HepG2 (cell line): ENCODE data around the gene TROAP. TPM values are rescaled to one million over a fixed set of nuclear protein-coding genes. Genes with fewer than 3 reads are reported as not detected.
A peak's percentile ranks its signal among the peaks of the same experiment; 100 is the strongest.

Experiments
- ATAD3A ChIP-seq: sonication (generic); formaldehyde crosslinking; IDR thresholded peaks from 2 replicates; pipeline ENCODE4 v1.4.0; 2020; ENCODE audit warnings: missing genetic modification reagents
- ATF7-NPFF ChIP-seq: sonication (generic); formaldehyde crosslinking; IDR thresholded peaks from 2 replicates; pipeline ENCODE4 v1.8.1; 2023; ENCODE audit warnings: mild to moderate bottlenecking, low read depth, missing genetic modification reagents, moderate library complexity
- CREB1 ChIP-seq, 2 experiments: fragments of 450-650 bp in 1 of 2; IDR thresholded peaks; 2 replicates each; pipeline ENCODE4 v1.6.1; 2016 to 2017; ENCODE audit warnings: control low read depth in 1 of 2, mild to moderate bottlenecking in 1 of 2, missing compliant biosample characterization in 1 of 2, missing genetic modification characterization in 1 of 2
- DMTF1 ChIP-seq: sonication (generic); formaldehyde crosslinking; IDR thresholded peaks from 2 replicates; pipeline ENCODE4 v1.4.0; 2020; ENCODE audit warnings: mild to moderate bottlenecking, missing genetic modification reagents
- GMEB2 ChIP-seq: IDR thresholded peaks from 2 replicates; pipeline ENCODE4 v1.6.1; 2016; ENCODE audit warnings: missing biosample characterization, missing genetic modification reagents, low read depth
- NFE2 ChIP-seq: sonication (generic); formaldehyde crosslinking; IDR thresholded peaks from 2 replicates; pipeline ENCODE4 v1.4.0; 2020; ENCODE audit warnings: missing genetic modification reagents
- NR2F1 ChIP-seq, 2 experiments: fragments of 450-650 bp in 1 of 2; formaldehyde crosslinking in 1 of 2; IDR thresholded peaks; 2 replicates each; pipeline versions ENCODE4 v1.5.0 to v1.6.1; 2016 to 2020; ENCODE audit warnings: mild to moderate bottlenecking in 1 of 2, missing compliant biosample characterization in 1 of 2, missing genetic modification reagents in 1 of 2, moderate library complexity in 1 of 2
- PPARG ChIP-seq: conservative IDR thresholded peaks from 2 replicates; pipeline ENCODE4 v1.6.1; 2016; ENCODE audit warnings: missing biosample characterization, missing genetic modification reagents
- RBAK ChIP-seq: sonication (generic); formaldehyde crosslinking; IDR thresholded peaks from 2 replicates; pipeline ENCODE4 v1.5.1; 2020; ENCODE audit warnings: mild to moderate bottlenecking, missing genetic modification reagents
- SMAD9 ChIP-seq: sonication (generic); formaldehyde crosslinking; IDR thresholded peaks from 2 replicates; pipeline ENCODE4 v1.5.1; 2020; ENCODE audit warnings: mild to moderate bottlenecking, missing genetic modification reagents
- SNAPC4 ChIP-seq: sonication (generic); formaldehyde crosslinking; IDR thresholded peaks from 2 replicates; pipeline ENCODE4 v1.4.0; 2020; ENCODE audit warnings: mild to moderate bottlenecking, missing genetic modification reagents
- ZBTB25 ChIP-seq: IDR thresholded peaks from 2 replicates; pipeline ENCODE4 v1.6.1; 2018; ENCODE audit warnings: missing genetic modification reagents
- ZNF205 ChIP-seq: IDR thresholded peaks from 2 replicates; pipeline ENCODE4 v1.6.1; 2018; ENCODE audit warnings: missing biosample characterization, missing genetic modification reagents
- ZNF230 ChIP-seq: sonication (generic); formaldehyde crosslinking; IDR thresholded peaks from 2 replicates; pipeline ENCODE4 v1.4.0; 2020; ENCODE audit warnings: mild to moderate bottlenecking, missing genetic modification reagents
- ZNF367 ChIP-seq: sonication (generic); formaldehyde crosslinking; IDR thresholded peaks from 2 replicates; pipeline ENCODE4 v1.4.0; 2020; ENCODE audit warnings: missing genetic modification reagents, borderline replicate concordance
- ZNF816 ChIP-seq: sonication (generic); formaldehyde crosslinking; IDR thresholded peaks from 2 replicates; pipeline ENCODE4 v1.8.0; 2022; ENCODE audit warnings: missing genetic modification reagents, mild to moderate bottlenecking, borderline replicate concordance
- ZZZ3 ChIP-seq: sonication (generic); formaldehyde crosslinking; IDR thresholded peaks from 2 replicates; pipeline ENCODE4 v1.4.0; 2020; ENCODE audit warnings: missing genetic modification reagents, mild to moderate bottlenecking, borderline replicate concordance
- polyA plus RNA-seq, 8 experiments: library from polyadenylated mRNA; depleted of rRNA in 3 of 8; stranded (reverse) in 7 of 8; unstranded in 1 of 8; fragments of >200 nt; fragmentation: Illumina TruSeq in 4 of 8; extraction: Trizol in 4 of 8; gene quantifications; 2 replicates each; pipeline versions ENCODE4 v1.2.1 to v1.2.3, GENCODE V29; 2011 to 2016; ENCODE audit warnings: low read depth in 4 of 8, missing spikeins in 1 of 8, mixed read lengths in 1 of 8; ENCODE audit not compliant: insufficient read depth in 1 of 8
- total RNA-seq, 5 experiments: library from RNA; depleted of rRNA; stranded (reverse); fragments of >200 nt; fragmentation: Illumina TruSeq; extraction: Trizol; gene quantifications; 2 replicates each; pipeline ENCODE4 v1.2.3, GENCODE V29; 2016; ENCODE audit warnings: low read depth in 1 of 5

Gene TROAP
- total and polyA plus RNA-seq, 2 of the 13 experiments (the other 11 are each of a cell fraction or from before 2014, with no cell fraction given): 22.5 to 30.9 TPM

- TF ChIP-seq ZZZ3 (peak; percentile 65; the same call in 1 of the 2 replicates), ZBTB25 (peak; percentile 94), PPARG (CRISPR knock-in tag) (peak; percentile 16; the same call in 1 of the 2 replicates), ZNF230 (CRISPR knock-in tag) (peak; percentile 91), SMAD9 (no peak), SNAPC4 (no peak), ATF7-NPFF (no peak), GMEB2 (CRISPR knock-in tag) (no peak), NR2F1 (CRISPR knock-in tag; IDR thresholded peaks at IDR 0.05) (no peak; a peak in 1 of 4 replicates), RBAK (CRISPR knock-in tag) (no peak), ZNF367 (CRISPR knock-in tag) (no peak), ZNF205 (peak; percentile 76; the same call in 1 of the 2 replicates), ZNF816 (peak; percentile 95), NFE2 (CRISPR knock-in tag) (no peak), CREB1 (IDR thresholded peaks at IDR 0.05) (no peak), CREB1 (CRISPR knock-in tag; IDR thresholded peaks at IDR 0.05) (peak; percentile 56; the same call in 1 of the 2 replicates), DMTF1 (no peak), ATAD3A (CRISPR knock-in tag) (no peak)
Observed at GRCh38 chr12:49347311-49348193, 24.5 kb downstream of the TROAP start (continued).
